Hepatocyte (in vitro differentiated cells): ENCODE data around the gene DPP8. TPM values are rescaled to one million over a fixed set of nuclear protein-coding genes. Genes with fewer than 3 reads are reported as not detected.

Source experiments
- DNase-seq: peaks from one replicate; pipeline ENCODE4 v3.0.0-alpha.2; 2016; ENCODE audit warnings: low spot score
- H2AFZ ChIP-seq: fragments of 200-600 bp; sonication (generic); 2 replicates; pipeline ENCODE4 v1.6.0; 2016; ENCODE audit warnings: antibody characterized with exemption, mild to moderate bottlenecking
- H3K27ac ChIP-seq: fragments of 200-600 bp; sonication (generic); 2 replicates; pipeline ENCODE4 v1.5.1; 2016; ENCODE audit warnings: mild to moderate bottlenecking
- H3K27me3 ChIP-seq: fragments of 200-600 bp; sonication (generic); 2 replicates; pipeline ENCODE4 v1.6.1; 2016
- H3K36me3 ChIP-seq: fragments of 200-600 bp; sonication (generic); replicated peaks from 2 replicates; pipeline ENCODE4 v1.5.1; 2016; ENCODE audit warnings: low read depth; ENCODE audit not compliant: insufficient read depth
- H3K4me1 ChIP-seq: fragments of 200-600 bp; sonication (generic); 2 replicates; pipeline ENCODE4 v1.5.1; 2016; ENCODE audit warnings: mild to moderate bottlenecking, moderate library complexity; ENCODE audit not compliant: insufficient read depth
- H3K4me2 ChIP-seq: fragments of 200-600 bp; sonication (generic); 2 replicates; pipeline ENCODE4 v1.6.0; 2016
- H3K4me3 ChIP-seq: fragments of 200-600 bp; sonication (generic); 2 replicates; pipeline ENCODE4 v1.5.1; 2016; ENCODE audit warnings: mild to moderate bottlenecking
- H3K79me2 ChIP-seq: fragments of 200-600 bp; sonication (generic); 2 replicates; pipeline ENCODE4 v1.6.0; 2017; ENCODE audit warnings: mild to moderate bottlenecking
- H3K9me2 ChIP-seq: fragments of 200-600 bp; sonication (generic); replicated peaks from 2 replicates; pipeline ENCODE4 v1.6.0; 2017; ENCODE audit warnings: mild to moderate bottlenecking; ENCODE audit not compliant: insufficient read depth
- H3K9me3 ChIP-seq: fragments of 200-600 bp; sonication (generic); 2 replicates; pipeline ENCODE4 v1.5.1; 2016; ENCODE audit warnings: low read depth, mild to moderate bottlenecking
- H4K20me1 ChIP-seq: fragments of 200-600 bp; sonication (generic); 2 replicates; pipeline ENCODE4 v1.6.0; 2016; ENCODE audit warnings: mild to moderate bottlenecking; ENCODE audit not compliant: insufficient read depth, poor library complexity, severe bottlenecking
- EZH2 ChIP-seq: fragments of 200-600 bp; sonication (generic); IDR thresholded peaks from 2 replicates; pipeline ENCODE4 v1.6.1; 2016; ENCODE audit warnings: antibody characterized with exemption, mild to moderate bottlenecking, borderline replicate concordance
- EZH2phosphoT487 ChIP-seq: fragments of 200-600 bp; sonication (generic); IDR thresholded peaks from one replicate; pipeline ENCODE4 v1.6.1; 2018; ENCODE audit warnings: antibody characterized with exemption, mild to moderate bottlenecking, low read depth, moderate library complexity; ENCODE audit not compliant: unreplicated experiment, severe bottlenecking
- WGBS: methylation state at CpG from one replicate; pipeline ENCODE4 v1.1.6; 2016; ENCODE audit warnings: low lambda C conversion rate; ENCODE audit errors: missing lambda C conversion rate; 5-methylcytosine and 5-hydroxymethylcytosine counted together
- polyA plus RNA-seq: library from polyadenylated mRNA; unstranded; fragments of >200 nt; fragmentation: Nextera tagmentation; extraction: Ambion mirVana; gene quantifications from 2 replicates; pipeline ENCODE4 v1.2.1, GENCODE V29; 2016
- total RNA-seq: library from RNA; depleted of rRNA; stranded (reverse); fragments of >200 nt; gene quantifications from 2 replicates; pipeline ENCODE4 v1.2.3, GENCODE V29; 2014
- TF ChIP-seq, protein P1 (sequence below): fragments of 200-600 bp; sonication (generic); IDR thresholded peaks from 2 replicates; pipeline ENCODE4 v1.5.1; 2016; ENCODE audit warnings: antibody characterized with exemption, mild to moderate bottlenecking; ENCODE audit not compliant: poor library complexity

The DPP8 gene
- total and polyA plus RNA-seq, 2 experiments from 2014 or later: 23.3 to 25.3 TPM

DNA sequence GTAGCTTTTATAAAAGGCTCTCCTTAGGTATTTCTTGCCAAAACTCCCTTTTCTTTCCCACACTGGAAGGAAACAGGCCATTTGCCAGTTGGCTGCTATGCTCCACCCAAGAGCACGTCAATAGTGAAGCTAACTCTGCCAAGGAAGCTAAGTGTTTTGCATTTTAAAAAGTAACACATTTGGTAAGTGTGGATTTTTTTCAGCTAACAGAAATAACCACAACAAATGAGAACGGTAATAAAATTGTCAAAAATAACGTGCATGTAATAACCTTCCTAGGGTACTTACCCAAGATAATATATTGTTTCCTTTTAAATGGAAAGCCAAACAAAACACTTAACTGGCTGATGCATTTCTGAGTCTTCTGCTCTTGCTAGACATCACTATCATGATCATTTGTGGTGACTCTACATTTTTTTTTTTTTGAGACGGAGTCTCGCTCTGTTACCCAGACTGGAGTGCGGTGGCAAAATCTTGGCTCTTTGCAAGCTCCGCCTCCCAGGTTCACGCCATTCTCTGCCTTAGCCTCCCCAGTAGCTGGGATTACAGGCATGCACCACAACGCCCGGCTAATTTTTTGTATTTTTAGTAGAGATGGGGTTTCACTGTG is 4.6 kb downstream of the DPP8 start:
- Histone ChIP-seq H3K9me2 (no peaks in the 10 kb centered on the region), H3K4me3 (no peak overlapping the region), H3K36me3 (no peaks in the 10 kb centered on the region), H3K27ac (no peak overlapping the region), H4K20me1 (peaks cover 19% of the 10 kb centered on the region), H2AFZ (no peak overlapping the region), H3K4me1 (peaks cover 8% of the 10 kb centered on the region), H3K4me2 (no peak overlapping the region), H3K27me3 (no peaks in the 10 kb centered on the region), H3K9me3 (no peaks in the 10 kb centered on the region), H3K79me2 (peaks cover 53% of the 10 kb centered on the region)
- 83% methylated on average over 10 of the region's 10 CpGs for WGBS
- DNase-seq: no peak
- TF ChIP-seq EZH2phosphoT487 (no peak), EZH2 (no peak)
- TF ChIP-seq, protein P1, sequence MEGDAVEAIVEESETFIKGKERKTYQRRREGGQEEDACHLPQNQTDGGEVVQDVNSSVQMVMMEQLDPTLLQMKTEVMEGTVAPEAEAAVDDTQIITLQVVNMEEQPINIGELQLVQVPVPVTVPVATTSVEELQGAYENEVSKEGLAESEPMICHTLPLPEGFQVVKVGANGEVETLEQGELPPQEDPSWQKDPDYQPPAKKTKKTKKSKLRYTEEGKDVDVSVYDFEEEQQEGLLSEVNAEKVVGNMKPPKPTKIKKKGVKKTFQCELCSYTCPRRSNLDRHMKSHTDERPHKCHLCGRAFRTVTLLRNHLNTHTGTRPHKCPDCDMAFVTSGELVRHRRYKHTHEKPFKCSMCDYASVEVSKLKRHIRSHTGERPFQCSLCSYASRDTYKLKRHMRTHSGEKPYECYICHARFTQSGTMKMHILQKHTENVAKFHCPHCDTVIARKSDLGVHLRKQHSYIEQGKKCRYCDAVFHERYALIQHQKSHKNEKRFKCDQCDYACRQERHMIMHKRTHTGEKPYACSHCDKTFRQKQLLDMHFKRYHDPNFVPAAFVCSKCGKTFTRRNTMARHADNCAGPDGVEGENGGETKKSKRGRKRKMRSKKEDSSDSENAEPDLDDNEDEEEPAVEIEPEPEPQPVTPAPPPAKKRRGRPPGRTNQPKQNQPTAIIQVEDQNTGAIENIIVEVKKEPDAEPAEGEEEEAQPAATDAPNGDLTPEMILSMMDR: no peak

- DNase-seq: no peak
- 93% methylated on average over 5 of the region's 5 CpGs for WGBS
- Histone ChIP-seq H3K79me2 (peaks cover 53% of the 10 kb centered on the region), H3K4me1 (peaks cover 8% of the 10 kb centered on the region), H3K9me2 (no peaks in the 10 kb centered on the region), H3K27ac (no peak overlapping the region), H3K9me3 (no peaks in the 10 kb centered on the region), H3K36me3 (no peaks in the 10 kb centered on the region), H3K4me3 (no peak overlapping the region), H3K4me2 (no peak overlapping the region), H2AFZ (no peak overlapping the region), H4K20me1 (peaks cover 19% of the 10 kb centered on the region), H3K27me3 (no peaks in the 10 kb centered on the region)
- TF ChIP-seq EZH2phosphoT487: no peak
- TF ChIP-seq, protein P1: no peak
- no peak for TF ChIP-seq EZH2
These were observed 5.3 kb downstream of the DPP8 start for GRCh38 chr15:65512189-65512588.

DNA sequence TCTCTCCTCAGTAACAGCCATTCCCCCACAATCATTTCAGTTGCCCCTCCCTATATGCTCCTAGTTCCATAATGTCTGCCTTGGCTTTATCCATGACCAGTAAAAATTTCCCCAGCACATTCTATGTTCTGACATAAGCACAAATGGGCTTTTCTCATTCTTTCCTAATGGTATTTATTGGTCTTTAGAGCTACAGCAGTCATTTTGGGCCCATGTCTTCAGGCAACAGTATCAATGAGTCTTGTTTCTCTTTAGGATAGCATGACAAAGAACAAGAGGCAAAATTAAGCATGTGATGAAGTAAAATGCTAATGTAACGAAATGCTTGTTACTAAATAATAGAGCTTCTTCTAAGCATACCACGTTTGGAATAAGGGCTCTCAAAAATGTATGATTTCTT is 8.2 kb downstream of the DPP8 start:
- no peak overlapping the region for H3K4me2 ChIP-seq
- no peak for DNase-seq
- H3K9me2 ChIP-seq: no peaks in the 10 kb centered on the region
- peaks cover 4% of the 10 kb centered on the region for H3K36me3 ChIP-seq
- TF ChIP-seq, protein P1: no peak
- no peak for TF ChIP-seq EZH2phosphoT487
- no peak for TF ChIP-seq EZH2
- H3K4me1 ChIP-seq: no peaks in the 10 kb centered on the region
- no peak overlapping the region for H3K27ac ChIP-seq
- H2AFZ ChIP-seq: no peak overlapping the region
- H4K20me1 ChIP-seq: no peaks in the 10 kb centered on the region
- 96% methylated on average over 2 of the region's 2 CpGs for WGBS
- H3K79me2 ChIP-seq: peaks cover 27% of the 10 kb centered on the region
- no peaks in the 10 kb centered on the region for H3K27me3 ChIP-seq
- H3K4me3 ChIP-seq: no peak overlapping the region
- H3K9me3 ChIP-seq: no peaks in the 10 kb centered on the region

DNA sequence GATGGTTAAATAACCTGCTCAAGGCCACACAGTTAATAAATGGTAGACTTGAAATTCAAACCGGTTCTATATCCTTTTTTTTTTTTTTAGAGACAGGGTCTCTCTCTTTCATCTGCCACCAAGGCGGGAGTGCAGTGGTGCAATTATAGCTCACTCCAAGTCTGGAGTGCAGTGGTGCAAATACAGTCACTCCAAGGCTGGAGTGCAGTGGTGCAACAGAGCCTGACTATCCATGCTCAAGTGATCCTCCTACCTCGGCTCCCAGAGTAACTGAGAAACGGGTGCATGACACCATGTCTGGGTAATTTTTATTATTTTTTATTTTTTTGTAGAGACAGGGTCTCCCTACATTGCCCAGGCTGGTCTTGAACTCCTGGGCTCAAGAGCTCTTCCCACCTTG is 23.4 kb downstream of the DPP8 start:
- Histone ChIP-seq H3K27me3 (no peaks in the 10 kb centered on the region), H3K79me2 (peaks cover 3% of the 10 kb centered on the region), H3K4me1 (no peaks in the 10 kb centered on the region), H3K4me2 (no peak overlapping the region), H3K9me2 (no peaks in the 10 kb centered on the region), H3K36me3 (no peaks in the 10 kb centered on the region), H3K27ac (no peak overlapping the region), H4K20me1 (no peaks in the 10 kb centered on the region), H2AFZ (no peak overlapping the region), H3K4me3 (no peak overlapping the region), H3K9me3 (no peaks in the 10 kb centered on the region)
- WGBS: 90% methylated on average over 4 of the region's 4 CpGs
- TF ChIP-seq EZH2 (no peak), EZH2phosphoT487 (no peak)
- TF ChIP-seq, protein P1: no peak
- no peak for DNase-seq
